ENCODE measurements around the gene SETD5. TPM values are rescaled to one million over a fixed set of nuclear protein-coding genes. Genes with fewer than 3 reads are reported as not detected.
"Not testable (repeated sequence)": the region's sequence is repeated elsewhere in the genome, so short reads cannot be mapped to it uniquely, and the experiment has no call there.

Gene SETD5
- total and polyA plus RNA-seq, 12 donors, result 35.3 to 135 (median 84.6) TPM

GRCh38 chr3:9491506-9491905, 94.1 kb downstream of the SETD5 start:
- no peaks in the 10 kb centered on the region for H3K4me1 ChIP-seq (replicated peaks in 1 of 2)
- H3K36me3 ChIP-seq (replicated peaks in 1 of 2), result no peaks in the 10 kb centered on the region
- TF ChIP-seq CTCF (IDR thresholded peaks at IDR 0.05) (no peak), POLR2A (IDR thresholded peaks at IDR 0.05) (no peak)
- WGBS, 4 donors, result 51 to 70% (median 62%) methylated on average over 3 of the region's 3 CpGs
- H3K27ac ChIP-seq, result no peak overlapping the region
- H3K4me3 ChIP-seq, result no peak overlapping the region
- DNase-seq, result no peak
- no peaks in the 10 kb centered on the region for H3K27me3 ChIP-seq
- no peaks in the 10 kb centered on the region for H3K9me3 ChIP-seq (replicated peaks in 1 of 3)
- intact Hi-C loops (cut with DNase I), result no loop called here

GRCh38 chr3:9494036-9494435, 96.6 kb downstream of the SETD5 start:
- H3K27ac ChIP-seq; H3K27me3 ChIP-seq; H3K4me3 ChIP-seq; H3K9me3 ChIP-seq (replicated peaks in 1 of 3); H3K36me3 ChIP-seq (replicated peaks in 1 of 2); DNase-seq; H3K4me1 ChIP-seq (replicated peaks in 1 of 2); intact Hi-C loops (cut with DNase I): not testable (repeated sequence)
- 88 to 93% (median 90%) methylated on average over 13 to 15 of the region's 15 CpGs for WGBS, 4 donors

- WGBS, 4 donors, result 68 to 82% (median 72%) methylated on average over 6 of the region's 6 CpGs
- Histone ChIP-seq H3K27ac (no peak overlapping the region), H3K9me3 (replicated peaks in 1 of 3) (no peaks in the 10 kb centered on the region), H3K4me3 (no peak overlapping the region), H3K4me1 (replicated peaks in 1 of 2) (peaks cover 0 to 10% of the 10 kb centered on the region in 2 donors), H3K27me3 (no peaks in the 10 kb centered on the region), H3K36me3 (replicated peaks in 1 of 2) (no peaks in the 10 kb centered on the region)
- no peak for DNase-seq
- TF ChIP-seq POLR2A (IDR thresholded peaks at IDR 0.05) (no peak), CTCF (IDR thresholded peaks at IDR 0.05) (no peak)
- intact Hi-C loops (cut with DNase I), result no loop called here
These were observed 99.5 kb downstream of the SETD5 start for GRCh38 chr3:9496893-9497292.

GRCh38 chr3:9497821-9498565, 100.6 kb downstream of the SETD5 start:
- Histone ChIP-seq H3K27me3 (no peaks in the 10 kb centered on the region), H3K27ac (no peak overlapping the region), H3K4me3 (no peak overlapping the region), H3K4me1 (replicated peaks in 1 of 2) (peaks cover 0 to 10% of the 10 kb centered on the region in 2 donors), H3K9me3 (replicated peaks in 1 of 3) (no peaks in the 10 kb centered on the region), H3K36me3 (replicated peaks in 1 of 2) (no peaks in the 10 kb centered on the region)
- WGBS, 4 donors, result 79 to 91% (median 88%) methylated on average over 7 to 8 of the region's 8 CpGs
- TF ChIP-seq POLR2A (IDR thresholded peaks at IDR 0.05) (no peak), CTCF (IDR thresholded peaks at IDR 0.05) (no peak)
- no peak for DNase-seq
- intact Hi-C loops (cut with DNase I), result no loop called here

- no peak for DNase-seq
- no peaks in the 10 kb centered on the region for H3K9me3 ChIP-seq (replicated peaks in 1 of 3)
- intact Hi-C loops (cut with DNase I), result no loop called here
- 88 to 95% (median 95%) methylated on average over 4 to 6 of the region's 6 CpGs; no CpG with 5 or more reads in 1 of the 4 donors for WGBS, 4 donors
- H3K27ac ChIP-seq, result no peak overlapping the region
- H3K27me3 ChIP-seq, result no peaks in the 10 kb centered on the region
- peaks cover 0 to 10% of the 10 kb centered on the region in 2 donors for H3K4me1 ChIP-seq (replicated peaks in 1 of 2)
- no peaks in the 10 kb centered on the region for H3K36me3 ChIP-seq (replicated peaks in 1 of 2)
- no peak overlapping the region for H3K4me3 ChIP-seq
- TF ChIP-seq POLR2A (IDR thresholded peaks at IDR 0.05), result no peak
- no peak for TF ChIP-seq CTCF (IDR thresholded peaks at IDR 0.05)
These were observed 101.4 kb downstream of the SETD5 start for GRCh38 chr3:9498781-9499180.
